Endodermal cell (in vitro differentiated cells): Measurements from ENCODE around the gene LRRC28. TPM values are rescaled to one million over a fixed set of nuclear protein-coding genes. Genes with fewer than 3 reads are reported as not detected.

Experiments used
- DNase-seq: peaks from one replicate; pipeline ENCODE4 v3.0.0-alpha.2; 2017
- H3K27ac ChIP-seq: 2 replicates; pipeline ENCODE4 v1.5.1; 2013; ENCODE audit warnings: mild to moderate bottlenecking, low read depth, low read length, moderate library complexity
- H3K27me3 ChIP-seq: 2 replicates; pipeline ENCODE4 v1.6.1; 2013; ENCODE audit warnings: mild to moderate bottlenecking, low read length, moderate library complexity; ENCODE audit not compliant: insufficient read depth, control insufficient read depth, poor library complexity, severe bottlenecking
- H3K36me3 ChIP-seq: 2 replicates; pipeline ENCODE4 v1.7.0; 2013; ENCODE audit warnings: mild to moderate bottlenecking, low read length, moderate library complexity; ENCODE audit not compliant: control insufficient read depth, insufficient read depth
- H3K4me1 ChIP-seq: one replicate; pipeline ENCODE4 v1.7.0; 2013; ENCODE audit warnings: low read length; ENCODE audit not compliant: control insufficient read depth, insufficient read depth
- H3K4me3 ChIP-seq: 2 replicates; pipeline ENCODE4 v1.5.1; 2013; ENCODE audit warnings: mild to moderate bottlenecking, low read length, moderate library complexity
- H3K9ac ChIP-seq: 2 replicates; pipeline ENCODE4 v1.6.1; 2013; ENCODE audit warnings: mild to moderate bottlenecking, low read length, moderate library complexity; ENCODE audit not compliant: poor library complexity, severe bottlenecking; ENCODE audit errors: extremely low read depth
- H3K9me3 ChIP-seq: 2 replicates; pipeline ENCODE4 v1.6.1; 2013; ENCODE audit warnings: mild to moderate bottlenecking, low read length, moderate library complexity; ENCODE audit not compliant: control insufficient read depth
- H3K27ac Mint-ChIP-seq: 2 replicates; pipeline ENCODE4 v1.8.0; 2020; ENCODE audit warnings: mixed read lengths
- H3K27me3 Mint-ChIP-seq: 2 replicates; pipeline ENCODE4 v1.8.0; 2021; ENCODE audit warnings: mild to moderate bottlenecking, mixed read lengths; ENCODE audit not compliant: insufficient read depth
- H3K36me3 Mint-ChIP-seq: 2 replicates; pipeline ENCODE4 v1.8.0; 2020; ENCODE audit warnings: low read depth, mixed read lengths
- H3K4me1 Mint-ChIP-seq: 2 replicates; pipeline ENCODE4 v1.8.0; 2020; ENCODE audit warnings: mixed read lengths
- H3K4me3 Mint-ChIP-seq: 2 replicates; pipeline ENCODE4 v1.8.0; 2020; ENCODE audit warnings: mild to moderate bottlenecking, moderate library complexity, mixed read lengths
- H3K9me3 Mint-ChIP-seq: 2 replicates; pipeline ENCODE4 v1.8.0; 2020; ENCODE audit warnings: mild to moderate bottlenecking, mixed read lengths
- WGBS, 2 experiments: methylation state at CpG; one replicate each; pipeline versions ENCODE4 v1.1.5 to v1.1.7; 2013; ENCODE audit warnings: missing lambda C conversion rate in 2 of 2, mixed read lengths in 1 of 2; ENCODE audit not compliant: insufficient coverage in 1 of 2, insufficient read length in 1 of 2; 5-methylcytosine and 5-hydroxymethylcytosine counted together
- total RNA-seq, 2 donors: library from RNA; stranded (reverse); fragmentation: NEBNext Ultra II Directional in 1 of 2; extraction: Animal tissue kit (Norgen Biotek cat#: 25700) in 1 of 2; gene quantifications; 2 replicates in 1 of 2; 3 replicates in 1 of 2; pipeline ENCODE4 v1.2.1, GENCODE V29; 2021
- TF ChIP-seq, protein P1 (sequence below): fragments of 200-600 bp; sonication (generic); conservative IDR thresholded peaks from 2 replicates; pipeline ENCODE4 v1.5.0; 2021; ENCODE audit warnings: antibody characterized with exemption, mild to moderate bottlenecking

Gene LRRC28
- total RNA-seq, 2 donors from 2014 or later: 26.1 to 35.5 TPM

DNA sequence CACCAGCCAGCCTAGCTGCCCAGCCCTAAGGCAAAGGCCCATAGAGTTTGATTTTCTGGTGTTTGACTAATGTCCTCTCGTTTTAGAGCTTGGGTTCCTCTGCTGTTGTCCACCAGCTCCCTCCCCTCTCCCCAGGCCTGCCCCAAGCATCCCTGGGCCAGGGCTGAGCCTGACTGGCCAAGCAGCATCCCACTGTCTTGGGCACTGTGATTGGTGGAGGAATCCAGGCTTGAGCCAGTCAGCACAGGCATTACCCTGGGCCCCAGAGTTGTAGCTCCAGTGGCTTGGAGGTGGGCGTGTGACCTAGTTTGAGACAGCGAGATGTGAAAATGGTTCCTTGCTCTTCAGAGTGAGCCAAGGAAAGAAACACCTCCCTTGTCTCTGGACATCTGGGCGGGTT, 159.2 kb downstream of the LRRC28 start:
- Mint-ChIP-seq H3K9me3 (no peaks in the 10 kb centered on the region), H3K27me3 (no peaks in the 10 kb centered on the region), H3K4me3 (no peak overlapping the region), H3K4me1 (no peaks in the 10 kb centered on the region), H3K27ac (no peak overlapping the region), H3K36me3 (no peaks in the 10 kb centered on the region)
- H3K9ac ChIP-seq: no peak overlapping the region
- TF ChIP-seq, protein P1, sequence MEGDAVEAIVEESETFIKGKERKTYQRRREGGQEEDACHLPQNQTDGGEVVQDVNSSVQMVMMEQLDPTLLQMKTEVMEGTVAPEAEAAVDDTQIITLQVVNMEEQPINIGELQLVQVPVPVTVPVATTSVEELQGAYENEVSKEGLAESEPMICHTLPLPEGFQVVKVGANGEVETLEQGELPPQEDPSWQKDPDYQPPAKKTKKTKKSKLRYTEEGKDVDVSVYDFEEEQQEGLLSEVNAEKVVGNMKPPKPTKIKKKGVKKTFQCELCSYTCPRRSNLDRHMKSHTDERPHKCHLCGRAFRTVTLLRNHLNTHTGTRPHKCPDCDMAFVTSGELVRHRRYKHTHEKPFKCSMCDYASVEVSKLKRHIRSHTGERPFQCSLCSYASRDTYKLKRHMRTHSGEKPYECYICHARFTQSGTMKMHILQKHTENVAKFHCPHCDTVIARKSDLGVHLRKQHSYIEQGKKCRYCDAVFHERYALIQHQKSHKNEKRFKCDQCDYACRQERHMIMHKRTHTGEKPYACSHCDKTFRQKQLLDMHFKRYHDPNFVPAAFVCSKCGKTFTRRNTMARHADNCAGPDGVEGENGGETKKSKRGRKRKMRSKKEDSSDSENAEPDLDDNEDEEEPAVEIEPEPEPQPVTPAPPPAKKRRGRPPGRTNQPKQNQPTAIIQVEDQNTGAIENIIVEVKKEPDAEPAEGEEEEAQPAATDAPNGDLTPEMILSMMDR: no peak
- no peaks in the 10 kb centered on the region for H3K4me1 ChIP-seq
- H3K27me3 ChIP-seq: no peaks in the 10 kb centered on the region
- no peaks in the 10 kb centered on the region for H3K9me3 ChIP-seq
- no peak overlapping the region for H3K4me3 ChIP-seq
- no peak for DNase-seq
- no peak overlapping the region for H3K27ac ChIP-seq
- 86 to 95% methylated on average over 4 of the region's 4 CpGs for WGBS, 2 experiments
- no peaks in the 10 kb centered on the region for H3K36me3 ChIP-seq

DNA sequence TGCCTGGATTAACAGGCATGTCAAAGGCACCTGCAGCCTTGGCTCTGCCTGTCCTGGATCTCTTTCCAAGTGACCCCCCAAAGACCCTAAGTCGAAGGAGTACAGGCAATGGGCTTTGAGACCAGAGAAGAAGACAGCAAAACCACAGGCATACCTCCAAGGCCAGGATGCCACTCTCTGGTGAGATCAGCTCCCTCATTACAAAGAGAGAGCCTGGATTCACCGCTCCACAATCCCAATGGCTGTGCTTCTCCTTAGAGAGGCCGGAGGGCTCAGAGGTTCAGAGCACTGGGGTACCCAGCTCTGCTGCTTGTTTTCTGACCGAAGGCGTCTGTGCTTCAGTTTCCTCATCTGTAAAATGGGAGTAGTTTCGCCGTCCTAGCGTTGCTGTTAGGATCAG, 160.0 kb downstream of the LRRC28 start:
- no peaks in the 10 kb centered on the region for H3K9me3 Mint-ChIP-seq
- Histone ChIP-seq H3K4me3 (no peak overlapping the region), H3K27ac (no peak overlapping the region), H3K9me3 (no peaks in the 10 kb centered on the region), H3K27me3 (no peaks in the 10 kb centered on the region), H3K9ac (no peak overlapping the region), H3K4me1 (no peaks in the 10 kb centered on the region), H3K36me3 (no peaks in the 10 kb centered on the region)
- WGBS, 2 experiments: 92 to 93% methylated on average over 3 to 8 of the region's 8 CpGs
- no peak for DNase-seq
- H3K4me3 Mint-ChIP-seq: no peak overlapping the region
- H3K27ac Mint-ChIP-seq: no peak overlapping the region
- no peaks in the 10 kb centered on the region for H3K4me1 Mint-ChIP-seq
- no peaks in the 10 kb centered on the region for H3K36me3 Mint-ChIP-seq
- TF ChIP-seq, protein P1: no peak
- no peaks in the 10 kb centered on the region for H3K27me3 Mint-ChIP-seq

DNA sequence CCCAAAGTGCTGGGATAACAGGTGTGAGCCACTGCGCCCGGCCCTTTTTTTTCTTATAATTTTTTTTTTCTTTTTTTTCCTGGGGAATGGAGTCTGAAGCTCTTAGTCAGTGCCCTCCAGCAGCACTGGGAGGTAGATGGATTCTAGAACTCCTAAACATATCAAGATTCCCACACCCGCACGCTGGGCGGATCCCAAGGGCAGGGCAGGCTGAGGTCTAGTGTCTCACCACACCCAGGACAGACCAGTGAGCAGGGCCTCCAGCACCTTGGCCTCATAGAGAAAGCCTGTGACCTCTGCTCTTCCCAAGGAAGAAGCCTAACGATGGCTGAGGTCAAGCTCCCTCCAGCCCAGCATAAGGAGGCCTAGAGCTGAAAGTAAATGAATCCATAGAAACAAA, 160.8 kb downstream of the LRRC28 start:
- Mint-ChIP-seq H3K27me3 (no peaks in the 10 kb centered on the region), H3K4me1 (no peaks in the 10 kb centered on the region)

More for the DNA sequence above, 160.8 kb downstream of the LRRC28 start:
- Mint-ChIP-seq H3K27ac (no peak overlapping the region), H3K4me3 (no peak overlapping the region), H3K36me3 (no peaks in the 10 kb centered on the region), H3K9me3 (no peaks in the 10 kb centered on the region)
- Histone ChIP-seq H3K27me3 (no peaks in the 10 kb centered on the region), H3K9ac (no peak overlapping the region), H3K36me3 (no peaks in the 10 kb centered on the region), H3K27ac (no peak overlapping the region), H3K9me3 (no peaks in the 10 kb centered on the region), H3K4me1 (no peaks in the 10 kb centered on the region), H3K4me3 (no peak overlapping the region)
- no peak for DNase-seq
- WGBS, 2 experiments: 96 to 100% methylated on average over 1 to 6 of the region's 6 CpGs
- TF ChIP-seq, protein P1: no peak
